HEK293 (cell line): ENCODE data around the gene HDLBP.

Source experiments
- CTCF ChIA-PET: fragments of 350-600 bp; formaldehyde crosslinking; extraction: SDS; loops from one replicate; lab custom pipeline; 2021; ENCODE audit warnings: antibody characterized with exemption; lab: Yijun Ruan, JAX
- POLR2A ChIA-PET: fragments of 300-600 bp; formaldehyde crosslinking; extraction: SDS; loops from one replicate; lab custom pipeline; 2020; ENCODE audit warnings: antibody characterized with exemption, inconsistent platforms; lab: Yijun Ruan, JAX
- H3K27ac ChIP-seq: fragments of 200-500 bp; sonication (Bioruptor generic); 2 replicates; pipeline ENCODE4 v1.5.1; 2014; ENCODE audit warnings: low read depth, low read length, control low read depth, inconsistent platforms; ENCODE audit errors: extremely low read depth
- H3K36me3 ChIP-seq, 2 experiments: fragments of 200-500 bp in 1 of 2; sonication (Bioruptor generic) in 1 of 2; 1 replicate in 1 of 2; 2 replicates in 1 of 2; pipeline ENCODE4 v1.5.1; 2014 to 2017; ENCODE audit warnings: inconsistent platforms in 2 of 2, low read length in 2 of 2; ENCODE audit not compliant: control insufficient read depth in 2 of 2, insufficient read depth in 1 of 2
- H3K4me1 ChIP-seq: fragments of 200-500 bp; sonication (Bioruptor generic); 2 replicates; pipeline ENCODE4 v1.5.1; 2014; ENCODE audit warnings: mild to moderate bottlenecking, low read length, inconsistent platforms; ENCODE audit not compliant: control insufficient read depth, insufficient read depth
- H3K4me3 ChIP-seq: 2 replicates; pipeline ENCODE4 v1.5.1; 2011; ENCODE audit warnings: low read depth, mild to moderate bottlenecking, control low read depth, low read length, moderate library complexity
- H3K9me3 ChIP-seq: fragments of 200-500 bp; sonication (Bioruptor generic); 2 replicates; pipeline ENCODE4 v1.5.1; 2014; ENCODE audit warnings: low read depth, low read length, inconsistent platforms; ENCODE audit not compliant: control insufficient read depth, insufficient read depth
- GLI4 ChIP-seq: fragments of 450-650 bp; formaldehyde crosslinking; IDR thresholded peaks from 2 replicates; pipeline ENCODE4 v1.5.1; 2016; ENCODE audit warnings: missing biosample characterization, missing genetic modification characterization
- HOXD13 ChIP-seq: sonication (generic); formaldehyde crosslinking; IDR thresholded peaks from 2 replicates; pipeline ENCODE4 v1.8.0; 2022; ENCODE audit warnings: missing genetic modification reagents, borderline replicate concordance
- KLF16 ChIP-seq: fragments of 450-650 bp; formaldehyde crosslinking; IDR thresholded peaks from 2 replicates; pipeline ENCODE4 v1.5.1; 2017; ENCODE audit warnings: missing biosample characterization, missing genetic modification characterization
- KLF8 ChIP-seq: fragments of 450-650 bp; formaldehyde crosslinking; IDR thresholded peaks from 2 replicates; pipeline ENCODE4 v1.5.1; 2016; ENCODE audit warnings: missing biosample characterization, missing genetic modification characterization
- OVOL3 ChIP-seq: fragments of 450-650 bp; formaldehyde crosslinking; IDR thresholded peaks from 2 replicates; pipeline ENCODE4 v1.5.1; 2016; ENCODE audit warnings: missing biosample characterization, missing genetic modification characterization
- SCRT1 ChIP-seq: fragments of 450-650 bp; formaldehyde crosslinking; IDR thresholded peaks from 2 replicates; pipeline ENCODE4 v1.5.1; 2016; ENCODE audit warnings: missing biosample characterization, missing genetic modification characterization, borderline replicate concordance
- ZNF114 ChIP-seq: fragments of 450-650 bp; formaldehyde crosslinking; IDR thresholded peaks from 2 replicates; pipeline ENCODE4 v1.5.0; 2017; ENCODE audit warnings: missing biosample characterization, missing genetic modification characterization
- ZNF146 ChIP-seq: fragments of 450-650 bp; formaldehyde crosslinking; IDR thresholded peaks from 2 replicates; pipeline ENCODE4 v1.5.1; 2016; ENCODE audit warnings: missing biosample characterization, missing genetic modification characterization
- ZNF202 ChIP-seq: fragments of 450-650 bp; formaldehyde crosslinking; IDR thresholded peaks from 2 replicates; pipeline ENCODE4 v1.5.1; 2016; ENCODE audit warnings: missing biosample characterization, missing genetic modification characterization, borderline replicate concordance
- ZNF221 ChIP-seq: fragments of 450-650 bp; formaldehyde crosslinking; IDR thresholded peaks from 2 replicates; pipeline ENCODE4 v1.5.1; 2017; ENCODE audit warnings: missing biosample characterization, missing genetic modification characterization, borderline replicate concordance
- ZNF555 ChIP-seq: fragments of 450-650 bp; formaldehyde crosslinking; conservative IDR thresholded peaks from 2 replicates; pipeline ENCODE4 v1.5.1; 2017; ENCODE audit warnings: missing biosample characterization, mild to moderate bottlenecking, missing genetic modification characterization, inconsistent platforms
- ZNF621 ChIP-seq: fragments of 450-650 bp; formaldehyde crosslinking; IDR thresholded peaks from 2 replicates; pipeline ENCODE4 v1.5.1; 2017; ENCODE audit warnings: missing biosample characterization, missing genetic modification characterization
- ZNF768 ChIP-seq: fragments of 450-650 bp; formaldehyde crosslinking; IDR thresholded peaks from 2 replicates; pipeline ENCODE4 v1.5.1; 2018; ENCODE audit warnings: missing biosample characterization, mild to moderate bottlenecking, missing genetic modification characterization
- ZNF837 ChIP-seq: fragments of 450-650 bp; formaldehyde crosslinking; IDR thresholded peaks from 2 replicates; pipeline ENCODE4 v1.5.1; 2016; ENCODE audit warnings: missing biosample characterization, missing genetic modification characterization
- TF ChIP-seq, protein P1 (sequence below): fragments of 450-650 bp; formaldehyde crosslinking; IDR thresholded peaks from 2 replicates; pipeline ENCODE4 v1.5.1; 2016; ENCODE audit warnings: missing biosample characterization, missing genetic modification characterization
- TF ChIP-seq, protein P2 (sequence below): fragments of 450-650 bp; formaldehyde crosslinking; IDR thresholded peaks from 2 replicates; pipeline ENCODE4 v1.5.1; 2016; ENCODE audit warnings: missing biosample characterization, missing genetic modification characterization
- TF ChIP-seq, protein P3 (sequence below): fragments of 450-650 bp; formaldehyde crosslinking; IDR thresholded peaks from 2 replicates; pipeline ENCODE4 v1.5.1; 2016; ENCODE audit warnings: missing biosample characterization, missing genetic modification characterization

HDLBP gene

DNA sequence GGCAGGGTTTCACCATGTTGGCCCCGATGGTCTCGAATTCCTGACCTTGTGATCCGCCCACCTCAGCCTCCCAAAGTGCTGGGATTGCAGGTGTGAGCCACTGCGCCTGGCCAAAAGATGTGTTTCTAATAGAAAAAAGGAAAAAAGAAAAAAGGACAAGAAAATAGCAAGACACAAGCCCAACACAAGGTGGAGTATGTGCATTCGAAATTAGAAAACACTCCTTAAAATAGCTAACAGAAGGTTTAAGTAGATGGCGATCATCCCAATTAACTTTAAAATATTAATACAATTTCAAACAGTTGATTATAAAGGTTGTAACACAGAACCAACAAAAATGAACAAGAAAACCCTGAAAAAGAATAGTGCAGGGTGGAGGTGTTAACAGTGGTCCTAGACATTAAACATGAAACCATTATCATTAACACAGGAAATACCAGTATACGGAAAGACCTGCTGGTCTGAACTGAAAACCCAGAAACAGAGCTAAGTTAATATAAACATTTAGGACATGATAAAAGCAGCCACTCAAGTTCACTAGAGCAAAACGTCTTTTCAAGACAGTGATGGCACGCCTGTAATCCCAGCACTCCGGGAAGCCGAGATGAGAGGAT lies 57.9 kb downstream of the HDLBP start:
- ChIA-PET CTCF (interaction anchor here (0.6 to 0.8 kb wide), 2 partner anchors 37 to 180 kb away, joined by 4 to 5 read pairs; no protein-coding TSS in a partner anchor), POLR2A (interaction anchor here (0.6 kb wide), 1 partner anchor 48 kb away, joined by 3 read pairs; no protein-coding TSS in a partner anchor)
- TF ChIP-seq, protein P1, sequence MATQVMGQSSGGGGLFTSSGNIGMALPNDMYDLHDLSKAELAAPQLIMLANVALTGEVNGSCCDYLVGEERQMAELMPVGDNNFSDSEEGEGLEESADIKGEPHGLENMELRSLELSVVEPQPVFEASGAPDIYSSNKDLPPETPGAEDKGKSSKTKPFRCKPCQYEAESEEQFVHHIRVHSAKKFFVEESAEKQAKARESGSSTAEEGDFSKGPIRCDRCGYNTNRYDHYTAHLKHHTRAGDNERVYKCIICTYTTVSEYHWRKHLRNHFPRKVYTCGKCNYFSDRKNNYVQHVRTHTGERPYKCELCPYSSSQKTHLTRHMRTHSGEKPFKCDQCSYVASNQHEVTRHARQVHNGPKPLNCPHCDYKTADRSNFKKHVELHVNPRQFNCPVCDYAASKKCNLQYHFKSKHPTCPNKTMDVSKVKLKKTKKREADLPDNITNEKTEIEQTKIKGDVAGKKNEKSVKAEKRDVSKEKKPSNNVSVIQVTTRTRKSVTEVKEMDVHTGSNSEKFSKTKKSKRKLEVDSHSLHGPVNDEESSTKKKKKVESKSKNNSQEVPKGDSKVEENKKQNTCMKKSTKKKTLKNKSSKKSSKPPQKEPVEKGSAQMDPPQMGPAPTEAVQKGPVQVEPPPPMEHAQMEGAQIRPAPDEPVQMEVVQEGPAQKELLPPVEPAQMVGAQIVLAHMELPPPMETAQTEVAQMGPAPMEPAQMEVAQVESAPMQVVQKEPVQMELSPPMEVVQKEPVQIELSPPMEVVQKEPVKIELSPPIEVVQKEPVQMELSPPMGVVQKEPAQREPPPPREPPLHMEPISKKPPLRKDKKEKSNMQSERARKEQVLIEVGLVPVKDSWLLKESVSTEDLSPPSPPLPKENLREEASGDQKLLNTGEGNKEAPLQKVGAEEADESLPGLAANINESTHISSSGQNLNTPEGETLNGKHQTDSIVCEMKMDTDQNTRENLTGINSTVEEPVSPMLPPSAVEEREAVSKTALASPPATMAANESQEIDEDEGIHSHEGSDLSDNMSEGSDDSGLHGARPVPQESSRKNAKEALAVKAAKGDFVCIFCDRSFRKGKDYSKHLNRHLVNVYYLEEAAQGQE: no peak
- TF ChIP-seq KLF16 (no peak), ZNF837 (tag by site-specific recombination) (no peak), GLI4 (tag by site-specific recombination) (no peak), KLF8 (tag by site-specific recombination) (no peak), OVOL3 (tag by site-specific recombination) (no peak), ZNF114 (tag by site-specific recombination) (no peak), SCRT1 (tag by site-specific recombination) (no peak), ZNF555 (tag by site-specific recombination) (no peak), ZNF146 (tag by site-specific recombination) (no peak), ZNF221 (no peak)
- TF ChIP-seq, protein P2, sequence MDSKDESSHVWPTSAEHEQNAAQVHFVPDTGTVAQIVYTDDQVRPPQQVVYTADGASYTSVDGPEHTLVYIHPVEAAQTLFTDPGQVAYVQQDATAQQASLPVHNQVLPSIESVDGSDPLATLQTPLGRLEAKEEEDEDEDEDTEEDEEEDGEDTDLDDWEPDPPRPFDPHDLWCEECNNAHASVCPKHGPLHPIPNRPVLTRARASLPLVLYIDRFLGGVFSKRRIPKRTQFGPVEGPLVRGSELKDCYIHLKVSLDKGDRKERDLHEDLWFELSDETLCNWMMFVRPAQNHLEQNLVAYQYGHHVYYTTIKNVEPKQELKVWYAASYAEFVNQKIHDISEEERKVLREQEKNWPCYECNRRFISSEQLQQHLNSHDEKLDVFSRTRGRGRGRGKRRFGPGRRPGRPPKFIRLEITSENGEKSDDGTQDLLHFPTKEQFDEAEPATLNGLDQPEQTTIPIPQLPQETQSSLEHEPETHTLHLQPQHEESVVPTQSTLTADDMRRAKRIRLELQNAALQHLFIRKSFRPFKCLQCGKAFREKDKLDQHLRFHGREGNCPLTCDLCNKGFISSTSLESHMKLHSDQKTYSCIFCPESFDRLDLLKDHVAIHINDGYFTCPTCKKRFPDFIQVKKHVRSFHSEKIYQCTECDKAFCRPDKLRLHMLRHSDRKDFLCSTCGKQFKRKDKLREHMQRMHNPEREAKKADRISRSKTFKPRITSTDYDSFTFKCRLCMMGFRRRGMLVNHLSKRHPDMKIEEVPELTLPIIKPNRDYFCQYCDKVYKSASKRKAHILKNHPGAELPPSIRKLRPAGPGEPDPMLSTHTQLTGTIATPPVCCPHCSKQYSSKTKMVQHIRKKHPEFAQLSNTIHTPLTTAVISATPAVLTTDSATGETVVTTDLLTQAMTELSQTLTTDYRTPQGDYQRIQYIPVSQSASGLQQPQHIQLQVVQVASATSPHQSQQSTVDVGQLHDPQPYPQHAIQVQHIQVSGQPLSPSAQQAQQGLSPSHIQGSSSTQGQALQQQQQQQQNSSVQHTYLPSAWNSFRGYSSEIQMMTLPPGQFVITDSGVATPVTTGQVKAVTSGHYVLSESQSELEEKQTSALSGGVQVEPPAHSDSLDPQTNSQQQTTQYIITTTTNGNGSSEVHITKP (tag by site-specific recombination): no peak
- no peaks in the 10 kb centered on the region for H3K4me1 ChIP-seq
- H3K27ac ChIP-seq: no peak overlapping the region
- peaks cover 77 to 98% of the 10 kb centered on the region in 2 experiments for H3K36me3 ChIP-seq
- no peaks in the 10 kb centered on the region for H3K9me3 ChIP-seq
- H3K4me3 ChIP-seq: no peak overlapping the region

DNA sequence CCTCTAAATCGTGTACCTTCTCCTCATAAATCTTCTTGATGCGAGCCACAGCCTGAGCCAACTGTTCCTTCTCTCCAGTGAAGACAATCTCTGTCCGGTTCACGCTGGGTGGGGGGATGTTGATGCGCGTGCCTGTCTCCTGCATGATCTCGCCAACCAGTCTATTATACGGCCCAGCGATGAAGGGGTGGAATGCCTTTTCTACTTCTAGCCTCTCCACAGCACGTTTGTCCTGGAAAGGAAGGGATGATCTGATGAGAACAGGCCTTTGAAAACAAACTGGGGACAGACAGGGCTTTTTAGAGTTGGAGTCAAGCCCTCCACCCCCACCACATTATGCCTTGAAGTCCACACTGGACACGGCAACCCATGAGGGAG lies 59.3 kb downstream of the HDLBP start:
- POLR2A ChIA-PET: no interaction called here
- Histone ChIP-seq H3K4me3 (no peak overlapping the region), H3K4me1 (no peaks in the 10 kb centered on the region), H3K36me3 (peaks cover 77 to 98% of the 10 kb centered on the region in 2 experiments), H3K9me3 (no peaks in the 10 kb centered on the region), H3K27ac (no peak overlapping the region)
- TF ChIP-seq HOXD13 (CRISPR knock-in tag) (no peak), ZNF202 (no peak), ZNF621 (tag by site-specific recombination) (no peak), ZNF768 (tag by site-specific recombination) (no peak)
- TF ChIP-seq, protein P3, sequence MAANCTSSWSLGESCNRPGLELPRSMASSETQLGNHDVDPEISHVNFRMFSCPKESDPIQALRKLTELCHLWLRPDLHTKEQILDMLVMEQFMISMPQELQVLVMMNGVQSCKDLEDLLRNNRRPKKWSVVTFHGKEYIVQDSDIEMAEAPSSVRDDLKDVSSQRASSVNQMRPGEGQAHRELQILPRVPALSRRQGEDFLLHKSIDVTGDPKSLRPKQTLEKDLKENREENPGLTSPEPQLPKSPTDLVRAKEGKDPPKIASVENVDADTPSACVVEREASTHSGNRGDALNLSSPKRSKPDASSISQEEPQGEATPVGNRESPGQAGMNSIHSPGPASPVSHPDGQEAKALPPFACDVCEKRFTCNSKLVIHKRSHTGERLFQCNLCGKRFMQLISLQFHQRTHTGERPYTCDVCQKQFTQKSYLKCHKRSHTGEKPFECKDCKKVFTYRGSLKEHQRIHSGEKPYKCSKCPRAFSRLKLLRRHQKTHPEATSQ: no peak
- CTCF ChIA-PET: no interaction called here
